DOHH2 (cell line): Measurements from ENCODE around the gene RGS2.

Experiments used
- H3F3A ChIP-seq: fragments of 200-600 bp; sonication (generic), shearing (Covaris generic); 2 replicates; pipeline ENCODE4 v1.6.0; 2016; ENCODE audit warnings: antibody characterized with exemption, mild to moderate bottlenecking; ENCODE audit not compliant: control insufficient read depth, insufficient read depth
- H3K27ac ChIP-seq: fragments of 200-600 bp; sonication (generic); 2 replicates; pipeline ENCODE4 v1.5.1; 2014; ENCODE audit warnings: low read depth, mild to moderate bottlenecking, low read length, moderate library complexity
- H3K27me3 ChIP-seq: fragments of 200-600 bp; sonication (generic); 2 replicates; pipeline ENCODE4 v1.6.1; 2014; ENCODE audit warnings: mild to moderate bottlenecking, low read length, mixed read lengths; ENCODE audit not compliant: control insufficient read depth
- H3K36me3 ChIP-seq: fragments of 200-600 bp; sonication (generic); 2 replicates; pipeline ENCODE4 v1.6.1; 2014; ENCODE audit warnings: mild to moderate bottlenecking, low read length, moderate library complexity, mixed read lengths; ENCODE audit not compliant: control insufficient read depth
- H3K4me1 ChIP-seq: fragments of 200-600 bp; sonication (generic); 2 replicates; pipeline ENCODE4 v1.6.1; 2014; ENCODE audit warnings: mild to moderate bottlenecking, low read length, mixed read lengths; ENCODE audit not compliant: control insufficient read depth
- H3K4me2 ChIP-seq: fragments of 200-600 bp; sonication (generic); 2 replicates; pipeline ENCODE4 v1.6.0; 2014; ENCODE audit warnings: mild to moderate bottlenecking, low read length, moderate library complexity
- H3K4me3 ChIP-seq: fragments of 200-600 bp; sonication (generic); 2 replicates; pipeline ENCODE4 v1.5.1; 2014; ENCODE audit warnings: mild to moderate bottlenecking, low read length, mixed read lengths
- H3K79me2 ChIP-seq: fragments of 200-600 bp; sonication (generic); 2 replicates; pipeline ENCODE4 v1.6.1; 2014; ENCODE audit warnings: mild to moderate bottlenecking, low read length, mixed read lengths; ENCODE audit not compliant: control insufficient read depth
- H3K9me2 ChIP-seq: fragments of 200-600 bp; sonication (generic); replicated peaks from 2 replicates; pipeline ENCODE4 v1.6.1; 2014; ENCODE audit warnings: mild to moderate bottlenecking, low read length, mixed read lengths; ENCODE audit not compliant: control insufficient read depth
- H3K9me3 ChIP-seq: fragments of 200-600 bp; sonication (generic); 2 replicates; pipeline ENCODE4 v1.6.1; 2014; ENCODE audit warnings: antibody characterized with exemption, low read length, mixed read lengths; ENCODE audit not compliant: control insufficient read depth, insufficient read depth
- H4K20me1 ChIP-seq: fragments of 200-600 bp; sonication (generic); 2 replicates; pipeline ENCODE4 v1.6.0; 2014; ENCODE audit warnings: low read depth, mild to moderate bottlenecking, antibody characterized with exemption, low read length, moderate library complexity; ENCODE audit not compliant: control insufficient read depth, insufficient read depth
- EZH2phosphoT487 ChIP-seq: fragments of 200-600 bp; sonication (generic); IDR thresholded peaks from 2 replicates; pipeline ENCODE4 v1.6.1; 2017; ENCODE audit warnings: borderline replicate concordance, mild to moderate bottlenecking, antibody characterized with exemption, low read length, moderate library complexity, mixed read lengths
- TF ChIP-seq, protein P1 (sequence below): fragments of 200-600 bp; sonication (generic); IDR thresholded peaks from one replicate; pipeline ENCODE4 v1.5.1; 2014; ENCODE audit warnings: antibody characterized with exemption, mild to moderate bottlenecking, low read depth, low read length; ENCODE audit not compliant: poor library complexity, severe bottlenecking

The RGS2 gene

DNA sequence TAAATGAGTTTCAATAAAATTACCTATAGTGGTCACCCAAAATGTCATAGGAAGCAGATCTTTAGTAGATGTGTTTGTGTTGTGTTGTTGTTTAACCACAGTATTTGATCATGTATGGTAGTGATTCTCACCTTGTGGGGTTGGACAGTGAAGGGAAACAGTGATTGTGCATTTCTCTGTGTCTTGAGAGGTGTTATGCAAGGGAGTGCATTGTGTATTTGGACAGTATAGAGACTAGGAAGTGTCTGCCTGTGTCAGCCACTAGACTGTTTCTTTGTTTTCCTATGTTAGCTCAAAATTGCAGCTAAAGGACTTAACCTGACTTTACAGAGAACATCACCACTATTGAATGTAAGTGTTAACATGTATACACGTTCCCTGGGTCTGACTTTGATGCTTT is 6.0 kb downstream of the RGS2 start:
- H3F3A ChIP-seq = 0 out of 2 replicates have a peak, but pooled peaks cover 3% of the 10 kb centered on the region
- H3K27ac ChIP-seq = no peak overlapping the region
- H3K79me2 ChIP-seq = peaks cover 7% of the 10 kb centered on the region
- H3K9me3 ChIP-seq = no peaks in the 10 kb centered on the region
- H4K20me1 ChIP-seq = 0 out of 2 replicates have a peak, but pooled peaks cover 5% of the 10 kb centered on the region
- TF ChIP-seq EZH2phosphoT487 = no peak
- TF ChIP-seq, protein P1, sequence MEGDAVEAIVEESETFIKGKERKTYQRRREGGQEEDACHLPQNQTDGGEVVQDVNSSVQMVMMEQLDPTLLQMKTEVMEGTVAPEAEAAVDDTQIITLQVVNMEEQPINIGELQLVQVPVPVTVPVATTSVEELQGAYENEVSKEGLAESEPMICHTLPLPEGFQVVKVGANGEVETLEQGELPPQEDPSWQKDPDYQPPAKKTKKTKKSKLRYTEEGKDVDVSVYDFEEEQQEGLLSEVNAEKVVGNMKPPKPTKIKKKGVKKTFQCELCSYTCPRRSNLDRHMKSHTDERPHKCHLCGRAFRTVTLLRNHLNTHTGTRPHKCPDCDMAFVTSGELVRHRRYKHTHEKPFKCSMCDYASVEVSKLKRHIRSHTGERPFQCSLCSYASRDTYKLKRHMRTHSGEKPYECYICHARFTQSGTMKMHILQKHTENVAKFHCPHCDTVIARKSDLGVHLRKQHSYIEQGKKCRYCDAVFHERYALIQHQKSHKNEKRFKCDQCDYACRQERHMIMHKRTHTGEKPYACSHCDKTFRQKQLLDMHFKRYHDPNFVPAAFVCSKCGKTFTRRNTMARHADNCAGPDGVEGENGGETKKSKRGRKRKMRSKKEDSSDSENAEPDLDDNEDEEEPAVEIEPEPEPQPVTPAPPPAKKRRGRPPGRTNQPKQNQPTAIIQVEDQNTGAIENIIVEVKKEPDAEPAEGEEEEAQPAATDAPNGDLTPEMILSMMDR = no peak
- no peak overlapping the region for H3K4me3 ChIP-seq
- peaks cover 16% of the 10 kb centered on the region for H3K4me1 ChIP-seq
- no peak overlapping the region for H3K4me2 ChIP-seq
- H3K27me3 ChIP-seq = no peaks in the 10 kb centered on the region
- H3K36me3 ChIP-seq = peaks cover 21% of the 10 kb centered on the region
- H3K9me2 ChIP-seq = no peaks in the 10 kb centered on the region

DNA sequence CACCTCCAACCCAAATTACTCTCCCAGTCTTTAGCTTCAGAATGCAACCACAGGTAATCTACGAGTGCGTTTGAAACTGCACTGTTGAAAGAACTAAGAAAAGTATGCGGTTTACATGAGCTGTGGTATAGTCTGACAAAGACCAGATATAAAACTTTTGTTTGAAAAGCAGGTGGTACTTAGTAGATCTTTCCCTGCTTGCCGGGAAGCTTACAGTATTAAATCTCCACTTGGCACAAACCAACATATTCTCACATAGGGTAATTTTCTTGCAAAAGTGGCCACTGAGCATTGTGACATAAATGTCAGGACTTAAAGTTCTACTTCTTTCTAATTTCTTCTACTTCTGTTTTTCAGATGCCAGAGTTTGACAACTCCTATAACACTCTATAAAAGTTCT is 8.4 kb downstream of the RGS2 start:
- TF ChIP-seq EZH2phosphoT487 = no peak
- TF ChIP-seq, protein P1 = no peak
- H3F3A ChIP-seq = 0 out of 2 replicates have a peak, but pooled peaks cover 3% of the 10 kb centered on the region
- H3K4me2 ChIP-seq = no peak overlapping the region
- H3K27ac ChIP-seq = no peak overlapping the region
- H3K4me3 ChIP-seq = no peak overlapping the region
- no peaks in the 10 kb centered on the region for H3K79me2 ChIP-seq
- no peaks in the 10 kb centered on the region for H3K4me1 ChIP-seq
- no peaks in the 10 kb centered on the region for H3K9me3 ChIP-seq
- H3K9me2 ChIP-seq = no peaks in the 10 kb centered on the region
- H4K20me1 ChIP-seq = no peaks in the 10 kb centered on the region
- H3K27me3 ChIP-seq = no peaks in the 10 kb centered on the region
- H3K36me3 ChIP-seq = no peaks in the 10 kb centered on the region

DNA sequence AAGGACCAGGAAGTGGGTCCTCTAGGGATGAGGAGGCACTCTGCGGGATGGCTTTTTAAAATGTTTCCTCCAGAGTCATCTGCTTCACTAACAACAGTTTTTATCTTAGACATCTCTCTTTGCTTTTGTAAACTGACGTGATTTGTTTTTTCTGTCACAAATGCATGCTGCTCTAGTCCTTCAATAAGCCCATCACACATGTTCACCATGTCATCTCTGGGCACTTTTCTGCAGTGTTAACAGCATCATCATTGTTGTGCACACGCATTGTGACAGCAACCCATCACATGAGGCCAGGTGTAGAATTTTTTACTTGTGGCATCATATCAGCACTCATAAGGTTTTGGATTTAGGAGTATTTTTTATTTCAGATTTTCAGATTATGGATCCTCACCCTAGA is 12.5 kb downstream of the RGS2 start:
- H3K4me3 ChIP-seq = no peak overlapping the region

More for the DNA sequence above, 12.5 kb downstream of the RGS2 start:
- Histone ChIP-seq H3K27me3 (no peaks in the 10 kb centered on the region), H3K4me1 (no peaks in the 10 kb centered on the region), H4K20me1 (no peaks in the 10 kb centered on the region), H3K27ac (no peak overlapping the region), H3K9me3 (no peaks in the 10 kb centered on the region), H3K79me2 (no peaks in the 10 kb centered on the region), H3K36me3 (no peaks in the 10 kb centered on the region), H3K4me2 (no peak overlapping the region), H3K9me2 (no peaks in the 10 kb centered on the region), H3F3A (no peaks in the 10 kb centered on the region)
- TF ChIP-seq, protein P1 = no peak
- no peak for TF ChIP-seq EZH2phosphoT487
